ENCODE results near the gene NRF1.
"Not testable (repeated sequence)": the region's sequence is repeated elsewhere in the genome, so short reads cannot be mapped to it uniquely, and the experiment has no call there.

The NRF1 gene

GRCh38 chr7:129611246-129612111 is at the start of gene NRF1:
NRF1 (plus strand) TSS chr7:129611720; CDS start chr7:129657352, 45,632 bp downstream.
- DNase-seq (ENCODE audit: low spot score), result peak; percentile 88

- DNase-seq (ENCODE audit: low spot score), result peak; percentile 12
Observed at GRCh38 chr7:129566323-129566722, 45.2 kb upstream of the NRF1 start.

- DNase-seq (ENCODE audit: low spot score), result no peak
Observed at GRCh38 chr7:129567377-129567776, 44.1 kb upstream of the NRF1 start.

- DNase-seq (ENCODE audit: low spot score), result no peak
Observed at GRCh38 chr7:129568240-129568639, 43.3 kb upstream of the NRF1 start.

GRCh38 chr7:129569326-129569725 is 42.2 kb upstream of the NRF1 start:
- DNase-seq (ENCODE audit: low spot score), result no peak

DNA sequence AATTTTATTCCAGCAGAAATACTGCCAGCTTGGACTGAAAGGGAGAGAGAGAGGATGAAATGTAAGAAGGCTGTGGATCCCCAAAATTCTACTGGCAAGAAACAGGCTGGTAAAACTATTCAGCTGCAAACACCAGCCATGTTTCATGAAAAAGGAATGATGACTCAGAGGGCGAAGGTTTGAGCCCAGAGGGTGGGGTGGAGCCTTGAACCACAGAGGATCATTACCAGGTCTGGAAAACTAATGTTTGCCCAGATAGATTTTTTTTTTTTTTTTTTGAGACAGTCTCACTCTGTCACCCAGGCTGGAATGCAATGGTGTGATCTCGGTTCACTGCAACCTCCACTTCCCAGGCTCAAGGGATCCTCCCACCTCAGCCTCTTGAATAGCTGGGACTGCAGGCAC is 41.7 kb upstream of the NRF1 start:
- DNase-seq (ENCODE audit: low spot score), result no peak

- DNase-seq (ENCODE audit: low spot score), result no peak
Observed at GRCh38 chr7:129571201-129571600, 40.3 kb upstream of the NRF1 start.

- no peak for DNase-seq (ENCODE audit: low spot score)
Observed at GRCh38 chr7:129572205-129572604, 39.3 kb upstream of the NRF1 start.

DNA sequence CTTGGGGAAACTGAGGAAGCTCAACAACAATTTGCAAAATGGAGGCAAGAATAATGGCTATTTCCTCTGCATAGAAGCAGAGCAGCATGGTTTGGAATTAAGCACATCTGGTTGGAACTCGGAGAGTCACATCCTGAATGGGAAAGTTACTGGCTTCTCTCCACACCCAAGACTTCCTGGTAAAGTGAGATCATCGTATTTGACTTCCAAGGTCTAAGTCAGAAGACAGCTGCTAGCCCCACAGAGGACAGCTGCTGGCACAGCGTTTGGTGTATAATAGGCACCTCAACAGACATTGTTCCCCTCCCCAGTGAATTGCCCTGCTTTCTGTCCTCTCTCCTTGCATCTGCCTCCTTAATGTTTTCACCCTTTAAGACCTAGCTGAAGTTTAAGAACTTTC is 37.0 kb upstream of the NRF1 start:
- DNase-seq (ENCODE audit: low spot score), result no peak

DNA sequence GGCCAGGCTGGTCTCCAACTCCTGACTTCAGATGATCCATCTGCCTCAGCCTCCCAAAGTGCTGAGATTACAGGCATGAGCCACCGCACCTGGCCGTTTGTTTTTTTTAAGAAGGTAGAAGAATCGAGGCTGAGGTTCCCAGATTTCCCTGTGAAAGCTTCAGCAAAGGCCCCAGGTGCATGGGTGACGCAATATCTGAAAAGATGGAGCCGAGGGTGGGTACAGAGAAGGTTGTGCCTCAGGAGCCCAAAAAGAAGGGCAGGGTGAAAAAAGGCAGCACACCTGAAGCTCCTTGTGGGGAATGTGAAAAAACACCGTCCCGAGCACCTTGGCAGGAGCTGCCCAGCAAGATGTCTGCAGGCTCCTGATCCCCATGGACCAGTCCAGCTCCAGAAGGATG is 35.8 kb upstream of the NRF1 start:
- DNase-seq (ENCODE audit: low spot score), result no peak

GRCh38 chr7:129576138-129576537 is 35.4 kb upstream of the NRF1 start:
- DNase-seq (ENCODE audit: low spot score), result no peak

- DNase-seq (ENCODE audit: low spot score), result no peak
Observed at GRCh38 chr7:129578829-129579228, 32.7 kb upstream of the NRF1 start.

DNA sequence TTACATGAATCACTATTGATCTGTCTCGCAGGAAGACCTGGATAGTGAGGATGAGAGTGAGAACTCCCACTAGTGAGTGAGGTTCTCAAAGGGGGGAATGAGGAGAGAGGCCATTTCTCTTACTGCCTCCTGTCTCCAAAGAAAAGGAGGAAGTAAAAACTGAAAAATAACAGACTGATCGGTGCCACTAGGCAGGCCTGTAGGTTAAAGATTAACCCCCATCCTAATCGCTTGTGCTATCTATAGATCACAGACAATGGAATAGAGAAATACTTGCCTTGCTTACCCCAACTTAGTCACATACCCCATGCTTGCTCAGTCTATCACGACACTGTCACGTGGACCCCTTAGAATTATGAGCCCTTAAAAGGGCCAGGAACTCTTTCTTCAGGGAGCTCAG is 25.3 kb upstream of the NRF1 start:
- not testable (repeated sequence) for DNase-seq (ENCODE audit: low spot score)

DNA sequence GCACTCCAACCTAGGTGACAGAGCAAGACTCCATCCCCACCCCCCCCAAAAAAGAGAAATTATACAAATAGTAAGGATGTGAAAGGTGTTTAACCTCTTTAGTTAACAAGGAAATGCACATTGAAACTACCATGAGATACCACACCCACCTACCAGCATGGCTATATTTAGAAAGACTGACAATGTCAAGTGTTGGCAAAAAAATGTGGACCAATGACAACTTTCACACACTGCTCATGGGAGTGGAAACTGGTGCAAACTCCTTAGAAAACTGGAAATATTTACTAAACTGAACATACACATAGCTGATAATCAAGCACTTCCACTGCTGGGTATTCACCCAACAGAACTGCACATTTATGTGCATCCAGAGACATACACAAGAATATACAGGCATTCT is 23.3 kb upstream of the NRF1 start:
- DNase-seq (ENCODE audit: low spot score), result no peak

DNA sequence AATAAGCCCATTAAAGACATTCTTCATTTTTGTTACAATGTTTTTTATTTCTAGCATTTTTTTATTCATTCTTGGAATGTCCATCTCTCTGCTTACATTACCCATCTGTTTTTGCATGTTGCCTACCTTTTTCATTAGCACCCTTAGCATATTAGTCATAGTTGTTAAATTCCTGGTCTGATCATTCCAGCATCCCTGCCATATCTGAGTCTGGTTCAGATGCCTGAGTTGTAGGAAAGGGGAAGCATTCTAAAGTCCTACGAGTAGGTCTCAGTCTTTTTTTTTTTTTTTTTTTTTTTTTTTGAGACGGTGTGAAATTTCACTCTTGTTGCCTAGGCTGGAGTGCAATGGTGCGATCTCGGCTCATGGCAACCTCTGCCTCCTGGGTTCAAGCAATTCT is 19.7 kb upstream of the NRF1 start:
- DNase-seq (ENCODE audit: low spot score), result no peak

- not testable (repeated sequence) for DNase-seq (ENCODE audit: low spot score)
Observed at GRCh38 chr7:129596386-129596785, 15.1 kb upstream of the NRF1 start.

DNA sequence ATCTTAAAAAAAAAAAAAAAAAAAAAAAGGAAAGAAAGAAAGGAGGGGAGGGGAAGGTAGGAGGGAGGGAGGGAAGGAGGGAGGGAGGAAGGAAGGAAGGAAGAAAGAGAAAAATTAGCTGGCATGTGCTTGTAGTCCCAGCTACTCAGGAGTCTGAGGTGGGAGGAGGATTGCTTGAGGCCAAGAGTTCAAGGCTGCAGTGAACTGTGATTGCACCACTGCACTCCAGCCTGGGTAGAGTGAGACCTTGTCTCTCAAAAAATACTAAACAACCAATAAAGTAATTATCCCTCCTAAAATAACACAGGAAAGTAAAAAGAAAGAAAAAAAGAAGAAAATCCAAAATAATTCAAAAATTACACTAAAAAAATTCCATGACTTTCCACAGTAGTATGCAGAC is 13.8 kb upstream of the NRF1 start:
- no peak for DNase-seq (ENCODE audit: low spot score)

GRCh38 chr7:129599174-129599573 is 12.3 kb upstream of the NRF1 start:
- DNase-seq (ENCODE audit: low spot score), result no peak

- not testable (repeated sequence) for DNase-seq (ENCODE audit: low spot score)
Observed at GRCh38 chr7:129603594-129603993, 7.9 kb upstream of the NRF1 start.

DNA sequence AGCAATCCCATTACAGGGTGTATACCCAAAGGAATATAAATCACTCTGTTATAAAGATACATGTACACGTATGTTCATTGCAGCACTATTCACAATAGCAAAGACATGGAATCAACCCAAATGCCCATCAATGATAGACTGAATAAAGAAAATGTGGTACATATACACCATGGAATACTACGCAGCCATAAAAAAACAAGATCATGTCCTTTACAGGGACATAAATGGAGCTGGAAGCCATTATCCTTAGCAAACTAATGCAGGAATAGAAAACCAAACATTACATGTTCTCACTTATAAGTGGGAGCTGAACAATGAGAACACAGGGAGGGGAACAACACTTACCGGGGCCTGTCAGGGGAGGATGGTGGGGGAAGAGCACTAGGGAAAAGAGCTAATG is 7.5 kb upstream of the NRF1 start:
- not testable (repeated sequence) for DNase-seq (ENCODE audit: low spot score)

DNA sequence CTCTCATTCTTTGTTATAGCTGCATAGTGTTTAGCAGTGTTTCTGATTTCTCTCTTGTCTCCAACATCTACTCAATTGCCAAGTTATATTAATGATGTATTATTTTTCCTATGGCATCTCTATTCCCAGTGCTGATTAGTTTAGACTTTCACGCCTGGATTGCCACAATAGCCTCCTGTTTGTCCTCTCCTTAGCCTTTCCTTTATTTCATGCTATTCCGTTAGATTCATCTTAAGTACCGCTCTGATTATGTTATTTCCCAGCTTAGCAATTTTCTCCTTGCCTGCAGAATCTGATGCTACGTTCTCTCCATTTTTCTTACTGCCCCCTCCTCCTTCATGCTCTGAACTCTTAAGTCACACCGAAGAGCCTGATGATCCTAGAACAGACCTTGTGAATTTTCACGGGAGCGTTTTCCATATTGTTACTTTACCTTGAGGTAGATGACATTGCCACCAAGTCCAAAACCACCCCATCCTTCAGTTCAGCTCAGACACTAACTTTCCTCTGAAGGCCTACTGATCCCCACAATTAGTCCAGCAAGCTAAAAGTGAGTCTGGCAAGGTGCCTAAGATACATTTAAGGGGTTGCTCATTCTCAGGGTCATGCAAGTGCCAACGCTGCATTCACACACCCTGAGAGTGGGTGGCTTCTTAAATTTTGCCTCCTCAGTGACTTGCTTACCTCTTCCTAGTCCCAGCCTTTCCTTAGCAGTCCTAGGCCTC is 6.6 kb upstream of the NRF1 start:
- no peak for DNase-seq (ENCODE audit: low spot score)

GRCh38 chr7:129605960-129606614 is 5.4 kb upstream of the NRF1 start:
- DNase-seq (ENCODE audit: low spot score), result no peak

- peak; percentile 36 for DNase-seq (ENCODE audit: low spot score)
Observed at GRCh38 chr7:129606803-129607202, 4.7 kb upstream of the NRF1 start.
